Upper lobe of right lung (tissue), 1 donor: ENCODE data around the gene SLC45A1. TPM values are rescaled to one million over a fixed set of nuclear protein-coding genes. Genes with fewer than 3 reads are reported as not detected.
A peak's percentile ranks its signal among the peaks of the same experiment; 100 is the strongest.

Experiments
- ATAC-seq: fragments of 200-7000 bp; cut with Tn5 transposase; one replicate; pipeline ENCODE4 v1.9.1; 2020; ENCODE audit warnings: mild to moderate bottlenecking, moderate library complexity
- DNase-seq: peaks from one replicate; pipeline ENCODE4 v3.0.0-alpha.2; 2020
- H3K27ac ChIP-seq: fragments of 200-600 bp; one replicate; pipeline ENCODE4 v1.8.0; 2022
- H3K27me3 ChIP-seq: fragments of 200-600 bp; one replicate; pipeline ENCODE4 v1.8.0; 2022; ENCODE audit warnings: mild to moderate bottlenecking
- H3K36me3 ChIP-seq: fragments of 200-600 bp; one replicate; pipeline ENCODE4 v1.8.0; 2022
- H3K4me1 ChIP-seq: fragments of 200-600 bp; one replicate; pipeline ENCODE4 v1.8.0; 2022
- H3K4me3 ChIP-seq: fragments of 200-600 bp; one replicate; pipeline ENCODE4 v1.8.0; 2022; ENCODE audit warnings: mild to moderate bottlenecking
- H3K9me3 ChIP-seq: fragments of 200-600 bp; one replicate; pipeline ENCODE4 v1.8.0; 2022
- intact Hi-C: fragments of 100-400 bp; cut with DNase I; formaldehyde crosslinking; loops from one replicate; pipeline ENCODE4 v1.11.0; 2022
- total RNA-seq: library from RNA; stranded (reverse); fragmentation: NEBNext Ultra II Directional; extraction: Animal tissue kit (Norgen Biotek cat#: 25700); gene quantifications from one replicate; pipeline ENCODE4 v1.2.1, GENCODE V29; 2021
- TF ChIP-seq, protein P1 (sequence below): fragments of 200-600 bp; IDR thresholded peaks from one replicate; pipeline ENCODE4 v1.8.0; 2022; ENCODE audit warnings: antibody characterized with exemption
- donor health status: DM: no; HTN: yes; CAD: no; lungs with severe emphysema.

SLC45A1 gene
- total RNA-seq, 1 donor from 2014 or later: 1.9 TPM

DNA sequence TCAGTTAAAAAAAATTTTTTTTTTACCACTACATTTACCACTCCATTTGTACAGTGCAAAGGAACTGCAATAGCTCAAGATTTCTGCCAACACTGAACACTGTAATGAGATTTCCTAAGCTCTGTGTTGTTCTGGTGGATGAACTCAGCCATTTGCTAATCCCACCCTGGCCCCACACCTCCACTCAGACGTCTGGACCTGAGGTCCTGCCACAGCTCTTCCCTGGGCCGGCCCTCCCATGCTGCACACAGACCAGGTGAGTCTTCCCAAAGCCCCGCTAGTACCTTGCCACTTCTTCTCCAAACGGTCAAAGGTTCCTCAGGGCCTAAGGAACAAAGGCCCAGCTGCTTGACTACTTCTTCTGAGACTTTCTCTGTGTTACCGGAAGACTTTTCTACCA is 56.4 kb downstream of the SLC45A1 start:
- no peak for DNase-seq
- no peak for ATAC-seq
- Histone ChIP-seq H3K27ac (peak overlapping the region; percentile 77), H3K36me3 (peaks cover 8% of the 10 kb centered on the region), H3K27me3 (no peaks in the 10 kb centered on the region), H3K4me3 (no peak overlapping the region), H3K4me1 (peaks cover 74% of the 10 kb centered on the region), H3K9me3 (no peaks in the 10 kb centered on the region)
- TF ChIP-seq, protein P1, sequence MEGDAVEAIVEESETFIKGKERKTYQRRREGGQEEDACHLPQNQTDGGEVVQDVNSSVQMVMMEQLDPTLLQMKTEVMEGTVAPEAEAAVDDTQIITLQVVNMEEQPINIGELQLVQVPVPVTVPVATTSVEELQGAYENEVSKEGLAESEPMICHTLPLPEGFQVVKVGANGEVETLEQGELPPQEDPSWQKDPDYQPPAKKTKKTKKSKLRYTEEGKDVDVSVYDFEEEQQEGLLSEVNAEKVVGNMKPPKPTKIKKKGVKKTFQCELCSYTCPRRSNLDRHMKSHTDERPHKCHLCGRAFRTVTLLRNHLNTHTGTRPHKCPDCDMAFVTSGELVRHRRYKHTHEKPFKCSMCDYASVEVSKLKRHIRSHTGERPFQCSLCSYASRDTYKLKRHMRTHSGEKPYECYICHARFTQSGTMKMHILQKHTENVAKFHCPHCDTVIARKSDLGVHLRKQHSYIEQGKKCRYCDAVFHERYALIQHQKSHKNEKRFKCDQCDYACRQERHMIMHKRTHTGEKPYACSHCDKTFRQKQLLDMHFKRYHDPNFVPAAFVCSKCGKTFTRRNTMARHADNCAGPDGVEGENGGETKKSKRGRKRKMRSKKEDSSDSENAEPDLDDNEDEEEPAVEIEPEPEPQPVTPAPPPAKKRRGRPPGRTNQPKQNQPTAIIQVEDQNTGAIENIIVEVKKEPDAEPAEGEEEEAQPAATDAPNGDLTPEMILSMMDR: no peak
- intact Hi-C loops: no loop called here

DNA sequence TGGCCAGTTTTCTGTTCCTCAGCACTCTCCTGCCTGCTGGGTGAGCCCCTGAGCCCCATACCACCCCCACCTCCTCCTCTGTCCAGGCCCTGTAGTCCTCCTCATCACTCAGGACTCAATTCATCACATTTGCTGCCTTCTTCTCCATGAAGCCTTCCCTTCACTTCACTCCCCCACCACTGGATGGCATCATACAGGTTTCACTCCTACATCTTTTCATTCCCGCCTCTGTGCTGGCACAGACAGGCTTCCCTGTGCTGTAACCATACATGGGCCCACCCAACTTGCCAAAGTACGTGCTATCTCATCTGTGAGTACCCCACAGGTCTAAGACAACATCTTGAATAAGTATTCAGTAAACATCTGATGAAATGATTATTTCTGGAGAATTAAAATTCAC is 56.9 kb downstream of the SLC45A1 start:
- no peak overlapping the region for H3K4me3 ChIP-seq
- H3K27me3 ChIP-seq: no peaks in the 10 kb centered on the region
- peaks cover 8% of the 10 kb centered on the region for H3K36me3 ChIP-seq
- ATAC-seq: peak; percentile 28
- TF ChIP-seq, protein P1: peak; percentile 27
- DNase-seq: no peak
- peak overlapping the region; percentile 77 for H3K27ac ChIP-seq
- no peaks in the 10 kb centered on the region for H3K9me3 ChIP-seq
- peaks cover 79% of the 10 kb centered on the region for H3K4me1 ChIP-seq
- intact Hi-C loops: no loop called here

DNA sequence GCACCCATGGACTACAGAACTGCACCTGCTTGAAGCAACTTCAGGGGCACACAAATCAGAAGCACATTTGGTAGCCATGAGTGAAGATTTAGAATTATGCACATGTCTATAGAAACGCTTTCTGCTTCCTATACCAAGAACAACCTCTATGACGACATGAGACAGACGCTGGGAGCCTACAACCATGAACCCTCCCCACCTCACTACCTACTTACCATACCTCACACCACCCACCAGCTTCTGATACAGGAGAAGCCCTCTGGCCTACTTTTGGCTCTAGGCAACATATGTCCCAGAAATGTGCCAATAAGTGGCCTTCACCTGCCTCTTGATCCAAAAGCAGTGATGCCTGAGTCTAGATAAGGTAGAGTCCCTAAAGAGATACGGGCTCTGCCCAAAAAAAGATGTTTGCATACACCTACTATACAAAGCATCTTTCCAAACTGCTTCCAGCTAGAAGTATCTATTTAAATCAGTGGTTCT is 58.5 kb downstream of the SLC45A1 start:
- intact Hi-C loops: no loop called here

DNA sequence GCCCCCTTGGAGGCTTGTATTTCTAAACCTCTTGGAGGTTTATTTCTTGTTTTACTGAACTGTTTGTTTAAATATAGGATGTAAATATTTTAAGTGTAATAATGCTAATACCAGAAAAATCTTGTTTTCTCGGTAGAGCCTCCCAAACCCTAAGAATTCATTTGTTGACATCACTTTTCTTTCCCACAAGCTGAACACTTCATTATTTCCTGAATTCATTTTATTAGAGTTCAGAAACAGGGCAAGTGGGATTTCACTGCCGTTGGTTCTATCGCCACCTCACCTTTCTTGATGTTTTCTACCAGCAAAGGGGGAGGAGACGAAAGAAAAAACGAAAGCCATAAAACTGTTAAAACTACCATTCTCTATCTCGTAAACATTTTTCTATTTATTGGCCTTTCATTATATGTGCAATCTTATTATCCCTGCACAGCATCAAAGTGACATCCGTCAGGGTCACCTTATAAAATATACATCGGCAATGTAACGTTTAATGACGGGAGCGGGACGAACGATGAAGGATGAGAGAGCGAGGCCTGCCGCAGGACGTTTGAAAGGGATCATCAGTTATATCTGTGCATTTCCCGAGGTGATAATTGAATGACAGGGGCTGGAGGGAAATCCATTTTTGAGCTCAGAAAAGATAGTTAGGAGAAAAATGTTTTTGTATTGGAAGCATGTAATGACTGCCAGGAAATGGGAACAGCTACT is 59.5 kb downstream of the SLC45A1 start:
- DNase-seq: no peak
- TF ChIP-seq, protein P1: no peak
- intact Hi-C loops: no loop called here
- H3K4me3 ChIP-seq: no peak overlapping the region
- H3K4me1 ChIP-seq: peaks cover 85% of the 10 kb centered on the region
- no peak for ATAC-seq
- H3K9me3 ChIP-seq: no peaks in the 10 kb centered on the region
- no peaks in the 10 kb centered on the region for H3K27me3 ChIP-seq
- H3K27ac ChIP-seq: no peak overlapping the region
- H3K36me3 ChIP-seq: no peaks in the 10 kb centered on the region

More for the DNA sequence above, 58.5 kb downstream of the SLC45A1 start:
- DNase-seq (no peak), ATAC-seq (no peak)
- Histone ChIP-seq H3K4me1 (peaks cover 82% of the 10 kb centered on the region), H3K27ac (no peak overlapping the region), H3K9me3 (no peaks in the 10 kb centered on the region), H3K4me3 (no peak overlapping the region), H3K27me3 (no peaks in the 10 kb centered on the region), H3K36me3 (peaks cover 6% of the 10 kb centered on the region)
- TF ChIP-seq, protein P1: no peak

DNA sequence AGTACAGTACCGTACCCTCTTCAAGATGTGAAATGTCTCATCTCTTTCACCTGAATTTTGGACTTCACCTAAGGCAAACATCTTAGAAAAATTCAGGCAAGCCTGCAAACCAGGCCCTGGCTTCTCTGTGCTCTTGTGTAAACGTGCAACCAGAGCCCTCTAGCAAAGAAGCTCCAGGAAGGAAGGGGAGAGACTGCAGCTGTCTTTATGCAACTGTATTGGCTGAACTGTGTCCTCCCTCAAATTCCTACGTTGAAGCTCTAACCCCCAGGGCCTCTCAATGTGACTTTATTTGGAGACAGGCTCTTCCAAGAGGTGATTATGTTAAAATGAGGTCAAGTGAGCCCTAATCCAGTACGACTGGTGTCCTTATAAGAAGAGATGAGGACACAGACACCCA is 60.3 kb downstream of the SLC45A1 start:
- H3K4me1 ChIP-seq: peaks cover 85% of the 10 kb centered on the region
- no peaks in the 10 kb centered on the region for H3K9me3 ChIP-seq
- H3K36me3 ChIP-seq: no peaks in the 10 kb centered on the region
- DNase-seq: no peak
- no peak for ATAC-seq
- TF ChIP-seq, protein P1: no peak
- H3K27me3 ChIP-seq: no peaks in the 10 kb centered on the region
- peak overlapping the region; percentile 80 for H3K27ac ChIP-seq
- intact Hi-C loops: no loop called here
- no peak overlapping the region for H3K4me3 ChIP-seq
